Panc1 (cell line): ENCODE results near the gene GPATCH3.

Experiments
- CTCF ChIP-seq: fragments of 450-650 bp; IDR thresholded peaks from 2 replicates; pipeline ENCODE4 v1.5.1; 2017; ENCODE audit warnings: mild to moderate bottlenecking
- POLR2AphosphoS5 ChIP-seq: IDR thresholded peaks from 2 replicates; pipeline ENCODE4 v1.6.1; 2012; ENCODE audit warnings: mild to moderate bottlenecking, low read depth, low read length, moderate library complexity
- REST ChIP-seq, 2 experiments: IDR thresholded peaks; 2 replicates each; pipeline ENCODE4 v1.6.1; 2011 to 2012; ENCODE audit warnings: low read depth in 2 of 2, control low read depth in 1 of 2, low read length in 1 of 2, mild to moderate bottlenecking in 1 of 2, moderate library complexity in 1 of 2; ENCODE audit not compliant: insufficient read depth in 1 of 2
- SIN3A ChIP-seq: IDR thresholded peaks from 2 replicates; pipeline ENCODE4 v1.6.1; 2012; ENCODE audit warnings: low read depth, mild to moderate bottlenecking, low read length, moderate library complexity, borderline replicate concordance; ENCODE audit not compliant: insufficient read depth
- TCF7L2 ChIP-seq: IDR thresholded peaks from 2 replicates; pipeline ENCODE4 v1.6.1; 2011; ENCODE audit warnings: mild to moderate bottlenecking, low read depth, low read length, inconsistent platforms

GRCh38 chr1:26921126-26921539 lies 20.9 kb upstream of the GPATCH3 start:
- no peak for TF ChIP-seq CTCF
- TF ChIP-seq POLR2AphosphoS5 = no peak
- no peak for TF ChIP-seq REST (IDR thresholded peaks at IDR 0.05; ENCODE audit: insufficient read depth in 1 of 2, low read depth in 2 of 2, low read length in 1 of 2)
- no peak for TF ChIP-seq TCF7L2
- no peak for TF ChIP-seq SIN3A
